KOPT-K1 (cell line): ENCODE measurements around the gene SCN9A.

Experiments used
- H3K27ac ChIP-seq: fragments of 200-600 bp; sonication (generic); 2 replicates; pipeline ENCODE4 v1.5.1; 2016; ENCODE audit warnings: antibody characterized with exemption, mild to moderate bottlenecking, low read depth, low read length; ENCODE audit not compliant: poor library complexity, severe bottlenecking
- H3K36me3 ChIP-seq: fragments of 200-600 bp; sonication (generic); 2 replicates; pipeline ENCODE4 v1.5.1; 2017; ENCODE audit warnings: antibody characterized with exemption, mild to moderate bottlenecking, low read length, moderate library complexity; ENCODE audit not compliant: insufficient read depth
- H3K9me3 ChIP-seq: fragments of 200-600 bp; sonication (generic); 2 replicates; pipeline ENCODE4 v1.5.1; 2017; ENCODE audit warnings: antibody characterized with exemption, low read length, mild to moderate bottlenecking; ENCODE audit not compliant: insufficient read depth, poor library complexity, severe bottlenecking

SCN9A gene

GRCh38 chr2:166170356-166170755 is 205.4 kb downstream of the SCN9A start:
- H3K27ac ChIP-seq = no peak overlapping the region
- no peaks in the 10 kb centered on the region for H3K36me3 ChIP-seq
- no peaks in the 10 kb centered on the region for H3K9me3 ChIP-seq

- Histone ChIP-seq H3K36me3 (no peaks in the 10 kb centered on the region), H3K27ac (no peak overlapping the region)
Observed at GRCh38 chr2:166167449-166167848, 208.3 kb downstream of the SCN9A start.

GRCh38 chr2:166163775-166164174 is 212.0 kb downstream of the SCN9A start:
- no peaks in the 10 kb centered on the region for H3K9me3 ChIP-seq

More at GRCh38 chr2:166167449-166167848, 208.3 kb downstream of the SCN9A start:
- H3K9me3 ChIP-seq = no peaks in the 10 kb centered on the region

GRCh38 chr2:166158546-166158945 is 217.2 kb downstream of the SCN9A start:
- Histone ChIP-seq H3K27ac (no peak overlapping the region), H3K9me3 (no peaks in the 10 kb centered on the region), H3K36me3 (no peaks in the 10 kb centered on the region)

More at GRCh38 chr2:166163775-166164174, 212.0 kb downstream of the SCN9A start:
- H3K27ac ChIP-seq = no peak overlapping the region
- no peaks in the 10 kb centered on the region for H3K36me3 ChIP-seq

- Histone ChIP-seq H3K36me3 (no peaks in the 10 kb centered on the region), H3K9me3 (no peaks in the 10 kb centered on the region), H3K27ac (no peak overlapping the region)
Observed at GRCh38 chr2:166157578-166157977, 218.2 kb downstream of the SCN9A start.

- H3K36me3 ChIP-seq = no peaks in the 10 kb centered on the region
Observed at GRCh38 chr2:166156985-166157490, 218.7 kb downstream of the SCN9A start.

GRCh38 chr2:166155589-166155988 is 220.2 kb downstream of the SCN9A start:
- no peak overlapping the region for H3K27ac ChIP-seq
- H3K9me3 ChIP-seq = no peaks in the 10 kb centered on the region
- H3K36me3 ChIP-seq = no peaks in the 10 kb centered on the region

More at GRCh38 chr2:166156985-166157490, 218.7 kb downstream of the SCN9A start:
- no peaks in the 10 kb centered on the region for H3K9me3 ChIP-seq
- no peak overlapping the region for H3K27ac ChIP-seq

- H3K36me3 ChIP-seq = no peaks in the 10 kb centered on the region
- H3K27ac ChIP-seq = no peak overlapping the region
- H3K9me3 ChIP-seq = no peaks in the 10 kb centered on the region
Observed at GRCh38 chr2:166154685-166155338, 220.9 kb downstream of the SCN9A start.

GRCh38 chr2:166152064-166152463 is 223.7 kb downstream of the SCN9A start:
- no peaks in the 10 kb centered on the region for H3K36me3 ChIP-seq
- no peaks in the 10 kb centered on the region for H3K9me3 ChIP-seq
- no peak overlapping the region for H3K27ac ChIP-seq

GRCh38 chr2:166148500-166149400 is 227.0 kb downstream of the SCN9A start:
- Histone ChIP-seq H3K27ac (no peak overlapping the region), H3K9me3 (no peaks in the 10 kb centered on the region), H3K36me3 (no peaks in the 10 kb centered on the region)

- no peaks in the 10 kb centered on the region for H3K36me3 ChIP-seq
- no peaks in the 10 kb centered on the region for H3K9me3 ChIP-seq
- no peak overlapping the region for H3K27ac ChIP-seq
Observed at GRCh38 chr2:166147883-166148282, 227.9 kb downstream of the SCN9A start.
